Raji (cell line): ENCODE data around the gene BRDT.

Experiments used
- POLR2A ChIP-seq: IDR thresholded peaks from 2 replicates; pipeline ENCODE4 v1.6.1; 2011; ENCODE audit warnings: low read depth, low read length, control low read depth; ENCODE audit not compliant: insufficient read depth

Gene BRDT

DNA sequence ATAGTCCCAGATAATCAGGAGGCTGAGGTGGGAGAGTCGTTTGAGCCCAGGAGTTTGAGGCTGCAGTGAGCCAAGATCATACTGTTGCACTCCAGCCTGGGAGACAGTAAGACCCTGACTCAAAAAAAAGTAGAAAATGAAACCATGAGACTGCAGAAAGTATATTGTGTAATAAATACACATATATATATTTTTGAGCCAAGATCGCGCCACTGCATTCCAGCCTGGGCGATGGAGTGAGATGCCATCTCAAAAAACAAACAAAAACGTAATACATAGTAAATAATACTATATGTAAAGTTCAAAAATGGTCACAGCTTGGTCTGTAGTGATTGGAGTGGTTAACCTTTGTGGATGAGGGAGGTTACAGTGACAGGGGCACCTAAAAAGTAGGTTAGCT, 9.7 kb downstream of the BRDT start:
- no peak for TF ChIP-seq POLR2A

GRCh38 chr1:91968334-91968733, 19.1 kb downstream of the BRDT start:
- TF ChIP-seq POLR2A = no peak

GRCh38 chr1:91979383-91979782, 30.2 kb downstream of the BRDT start:
- no peak for TF ChIP-seq POLR2A

DNA sequence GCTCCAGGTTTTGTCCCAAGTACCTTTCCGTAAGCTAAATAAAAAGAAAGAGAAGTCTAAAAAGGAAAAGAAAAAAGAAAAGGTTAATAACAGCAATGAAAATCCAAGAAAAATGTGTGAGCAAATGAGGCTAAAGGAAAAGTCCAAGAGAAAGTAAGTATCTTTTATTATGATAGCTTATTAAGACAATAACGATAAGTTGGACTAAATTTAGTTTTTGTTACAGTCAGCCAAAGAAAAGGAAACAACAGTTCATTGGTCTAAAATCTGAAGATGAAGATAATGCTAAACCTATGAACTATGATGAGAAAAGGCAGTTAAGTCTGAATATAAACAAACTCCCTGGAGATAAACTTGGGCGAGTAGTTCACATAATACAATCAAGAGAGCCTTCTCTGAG, 31.5 kb downstream of the BRDT start:
- TF ChIP-seq POLR2A = no peak

- no peak for TF ChIP-seq POLR2A
Observed at GRCh38 chr1:91981996-91982609, 32.9 kb downstream of the BRDT start.

- no peak for TF ChIP-seq POLR2A
Observed at GRCh38 chr1:91993256-91993655, 44.1 kb downstream of the BRDT start.

DNA sequence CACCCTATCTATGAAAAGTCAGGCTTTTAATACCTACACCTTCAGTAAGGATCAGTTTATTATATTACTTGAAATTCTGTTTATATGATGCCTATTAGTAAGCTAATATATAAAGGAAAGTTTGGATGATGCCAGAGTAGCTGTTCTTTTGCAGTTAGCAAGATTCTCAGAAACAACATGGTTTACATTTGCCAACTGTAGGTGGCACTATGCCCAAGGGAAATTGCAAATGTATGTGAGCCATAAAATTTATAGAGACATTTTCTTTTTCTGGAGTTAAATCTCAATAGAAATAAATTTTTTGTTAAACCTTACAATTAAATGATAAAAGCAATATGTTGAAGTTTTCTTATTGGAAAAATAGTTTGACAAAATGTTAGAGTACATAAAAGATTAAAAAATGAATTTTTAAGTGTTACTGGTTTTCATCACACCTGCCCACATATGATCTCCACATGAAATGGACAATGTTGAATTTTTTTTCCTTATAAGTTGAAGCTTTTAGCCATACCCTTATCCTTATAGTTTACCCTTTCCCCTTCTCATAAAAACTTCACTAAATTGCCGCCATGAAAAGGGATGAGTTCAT, 48.5 kb downstream of the BRDT start:
- no peak for TF ChIP-seq POLR2A

GRCh38 chr1:92004129-92004528, 54.9 kb downstream of the BRDT start:
- no peak for TF ChIP-seq POLR2A

DNA sequence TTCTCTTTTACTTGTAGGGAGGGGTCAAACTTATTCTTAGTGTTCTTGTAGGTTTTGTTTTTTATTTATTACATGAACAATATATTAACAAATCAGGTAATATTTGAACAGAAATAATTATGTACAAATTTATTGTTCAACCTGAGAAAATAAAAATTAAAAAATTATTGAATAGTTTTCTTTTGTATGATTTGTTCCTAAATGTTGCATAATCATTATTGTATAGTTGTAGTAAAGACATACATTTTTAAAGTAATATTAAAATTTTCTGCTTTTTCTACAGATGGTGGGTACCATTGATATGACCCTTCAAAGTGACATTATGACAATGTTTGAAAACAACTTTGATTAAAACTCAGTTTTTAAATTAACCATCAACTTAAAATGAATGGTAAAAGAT, 64.7 kb downstream of the BRDT start:
- TF ChIP-seq POLR2A = no peak

- no peak for TF ChIP-seq POLR2A
Observed at GRCh38 chr1:92016720-92017316, 67.6 kb downstream of the BRDT start.

DNA sequence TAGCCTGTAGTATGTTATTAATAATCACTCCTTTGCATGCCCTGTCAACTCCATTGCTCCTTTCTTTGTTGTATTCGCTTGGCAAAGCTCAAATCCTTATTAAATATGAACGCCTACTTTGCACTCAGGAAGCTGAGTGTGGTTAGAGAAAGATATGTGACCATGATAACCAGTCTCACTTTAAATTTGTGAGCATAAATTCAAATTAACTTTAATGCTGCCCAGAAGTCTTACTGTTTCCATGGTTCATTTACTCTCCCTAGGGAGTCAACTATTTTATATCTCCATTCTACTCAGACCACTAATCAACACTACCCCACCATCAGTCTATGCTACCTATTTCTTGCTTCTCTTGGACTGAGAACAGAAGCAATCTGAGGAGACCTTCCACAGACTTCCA, 68.5 kb downstream of the BRDT start:
- TF ChIP-seq POLR2A = no peak

DNA sequence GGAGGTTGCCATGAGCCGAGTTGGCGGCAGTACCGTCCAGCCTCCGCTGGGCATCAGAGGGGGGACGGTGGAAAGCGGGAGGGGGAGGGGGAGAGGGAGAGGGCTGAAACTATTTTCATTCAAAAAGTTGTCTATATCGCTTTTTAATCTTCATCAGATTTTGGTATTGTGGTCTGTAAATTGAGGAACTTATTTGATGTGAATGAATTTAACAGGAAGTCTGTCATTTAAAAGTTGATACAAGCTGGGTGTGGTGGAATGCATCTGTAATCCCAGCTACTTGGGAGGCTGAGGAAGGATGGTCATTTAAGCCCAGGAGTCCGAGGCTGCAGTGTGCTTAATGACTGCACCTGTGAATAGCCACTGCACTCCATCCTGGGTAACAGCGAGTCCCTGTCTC, 77.6 kb downstream of the BRDT start:
- TF ChIP-seq POLR2A = no peak

- no peak for TF ChIP-seq POLR2A
Observed at GRCh38 chr1:92029241-92029922, 80.2 kb downstream of the BRDT start.

DNA sequence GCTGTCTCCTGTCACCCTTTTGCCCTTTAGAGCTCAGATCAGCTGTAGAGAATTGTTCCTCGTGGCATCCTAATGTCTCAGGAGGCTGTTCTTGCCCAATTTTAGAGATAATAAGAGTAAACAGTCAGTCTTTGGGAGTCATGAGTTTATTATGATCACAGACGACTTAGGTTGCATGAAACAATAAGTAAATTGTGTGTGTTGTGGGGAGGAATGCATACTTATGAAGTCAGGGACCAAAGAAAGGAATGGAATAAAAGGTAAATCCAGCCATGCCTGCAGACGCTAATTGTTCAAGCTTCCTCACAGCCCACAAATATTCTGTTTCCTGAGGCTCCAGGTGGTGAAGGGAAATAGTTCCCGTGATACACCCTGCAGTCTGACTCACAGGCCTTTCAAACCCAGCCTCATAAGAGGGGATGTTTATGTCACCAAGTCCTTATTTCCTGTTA, 81.5 kb downstream of the BRDT start:
- TF ChIP-seq POLR2A = no peak

DNA sequence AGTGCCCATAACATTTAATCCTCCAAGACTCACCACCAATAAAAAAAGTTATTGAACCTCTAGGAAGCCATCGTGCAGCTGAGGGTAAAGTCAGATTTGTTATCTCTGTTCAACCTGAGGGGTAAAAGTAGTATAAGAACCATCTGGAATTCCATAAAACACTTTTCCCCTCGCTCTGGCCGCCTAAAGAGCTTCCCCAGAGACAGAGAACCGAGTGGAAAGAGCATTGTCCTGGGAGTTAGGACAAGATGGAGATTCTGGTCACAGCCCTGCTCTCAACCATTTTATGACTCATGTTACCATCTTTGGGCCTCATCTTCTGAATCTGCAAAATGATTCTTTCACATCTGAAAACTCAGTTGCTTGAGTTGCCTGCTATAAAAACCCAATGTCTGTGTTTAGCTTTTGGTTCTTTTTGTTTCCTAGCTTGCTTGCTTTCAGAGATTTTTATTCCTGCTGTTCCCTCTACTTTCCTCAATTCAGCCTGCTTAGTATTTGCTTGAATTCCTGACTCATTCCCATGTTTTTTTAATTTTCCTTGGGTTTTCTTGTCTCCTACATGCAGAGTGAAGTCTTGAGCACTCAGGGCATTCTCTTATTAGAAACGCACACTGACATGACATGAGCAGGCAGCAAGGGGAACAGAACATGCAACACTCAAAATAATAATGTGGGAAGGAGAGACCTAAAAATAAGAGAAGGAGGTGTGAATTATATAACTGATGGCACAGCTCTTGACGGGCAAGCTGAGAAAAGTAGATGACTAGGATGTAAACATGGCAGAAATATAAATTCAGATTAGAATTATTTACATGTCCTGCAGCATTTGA, 82.3 kb downstream of the BRDT start:
- TF ChIP-seq POLR2A = no peak
